K562 (cell line): ENCODE data around the gene PPA1. TPM values are rescaled to one million over a fixed set of nuclear protein-coding genes. Genes with fewer than 3 reads are reported as not detected.

Source experiments
- CBFA2T2 ChIP-seq: fragments of 450-650 bp; conservative IDR thresholded peaks from 2 replicates; pipeline ENCODE4 v1.6.1; 2017; ENCODE audit warnings: mild to moderate bottlenecking
- ERF ChIP-seq: fragments of 450-650 bp; formaldehyde crosslinking; IDR thresholded peaks from 2 replicates; pipeline ENCODE4 v1.4.0; 2020; ENCODE audit warnings: mild to moderate bottlenecking, mixed read lengths
- MBD1 ChIP-seq: fragments of 250-450 bp; sonication (Bioruptor Pico); IDR thresholded peaks from 2 replicates; pipeline ENCODE4 v1.8.0; 2022; ENCODE audit warnings: inconsistent platforms
- ZNF639 ChIP-seq, 2 experiments: fragments of 200-800 bp in 1 of 2; sonication (Bioruptor generic) in 1 of 2; sonication (generic) in 1 of 2; formaldehyde crosslinking in 1 of 2; IDR thresholded peaks in 1 of 2; conservative IDR thresholded peaks in 1 of 2; 2 replicates each; pipeline versions ENCODE4 v1.5.0 to v1.6.1; 2016 to 2020; ENCODE audit warnings: missing compliant biosample characterization in 1 of 2, missing genetic modification characterization in 1 of 2, missing genetic modification reagents in 1 of 2
- polyA plus RNA-seq, 8 experiments: library from polyadenylated mRNA; depleted of rRNA in 4 of 8; stranded (reverse) in 5 of 8; unstranded in 3 of 8; fragments of >200 nt; fragmentation: Nextera tagmentation in 2 of 8; fragmentation: Illumina TruSeq in 1 of 8; extraction: Ambion mirVana in 2 of 8; extraction: Trizol in 1 of 8; gene quantifications; 2 replicates each; pipeline versions ENCODE4 v1.2.1 to v1.2.3, GENCODE V29; 2011 to 2014; ENCODE audit warnings: inconsistent platforms in 1 of 8, missing spikeins in 1 of 8
- total RNA-seq, 7 experiments: library from RNA; depleted of rRNA in 6 of 7; stranded (reverse); fragments of >200 nt in 6 of 7; fragmentation: Illumina TruSeq in 2 of 7; extraction: Trizol in 2 of 7; gene quantifications; 2 replicates each; pipeline versions ENCODE4 v1.2.1 to v1.2.3, GENCODE V29; 2011 to 2021; ENCODE audit warnings: low replicate concordance in 1 of 7
- TF ChIP-seq, protein P1 (sequence below): IDR thresholded peaks from 2 replicates; pipeline ENCODE4 v1.6.1; 2012; ENCODE audit warnings: low read depth, low read length, improper control_type of control experiment, borderline replicate concordance

PPA1 gene
- total and polyA plus RNA-seq, 9 of the 15 experiments (the other 6 are each of a cell fraction or from before 2014, with no cell fraction given), result 301 to 635 (median 471) TPM

DNA sequence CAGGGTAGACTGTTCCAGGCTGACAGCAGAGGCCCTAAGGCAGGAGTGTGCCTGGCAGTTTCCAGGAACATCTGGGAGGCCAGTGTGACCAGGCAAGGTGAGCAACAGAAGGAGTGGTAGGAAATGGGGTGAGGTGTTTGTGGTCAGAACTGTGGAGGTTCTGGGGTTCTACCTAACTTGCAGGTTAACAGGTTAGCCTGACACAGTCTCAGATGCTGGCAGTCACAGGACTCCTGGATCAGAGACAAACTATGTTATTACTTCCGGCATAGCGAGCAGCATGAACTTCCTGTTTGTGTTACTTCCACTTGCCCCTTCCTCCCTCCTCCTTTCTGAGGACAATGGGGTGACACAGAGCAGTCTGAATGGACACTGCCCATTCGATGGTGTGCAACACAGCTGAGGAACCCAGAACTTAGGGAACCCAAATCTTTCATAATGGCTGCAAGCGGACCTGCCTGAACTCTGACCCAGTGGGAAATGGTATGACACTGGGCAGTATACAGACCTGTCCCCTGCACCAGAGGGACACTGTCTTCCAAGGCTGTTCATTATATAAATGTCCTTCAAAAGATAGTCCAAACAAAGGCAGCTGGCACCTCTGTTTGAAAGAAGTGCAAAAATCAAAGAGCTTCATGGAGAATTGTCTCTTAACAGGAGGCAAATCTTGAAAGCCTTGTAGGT is 59.0 kb downstream of the PPA1 start (continued):
- TF ChIP-seq, protein P1, sequence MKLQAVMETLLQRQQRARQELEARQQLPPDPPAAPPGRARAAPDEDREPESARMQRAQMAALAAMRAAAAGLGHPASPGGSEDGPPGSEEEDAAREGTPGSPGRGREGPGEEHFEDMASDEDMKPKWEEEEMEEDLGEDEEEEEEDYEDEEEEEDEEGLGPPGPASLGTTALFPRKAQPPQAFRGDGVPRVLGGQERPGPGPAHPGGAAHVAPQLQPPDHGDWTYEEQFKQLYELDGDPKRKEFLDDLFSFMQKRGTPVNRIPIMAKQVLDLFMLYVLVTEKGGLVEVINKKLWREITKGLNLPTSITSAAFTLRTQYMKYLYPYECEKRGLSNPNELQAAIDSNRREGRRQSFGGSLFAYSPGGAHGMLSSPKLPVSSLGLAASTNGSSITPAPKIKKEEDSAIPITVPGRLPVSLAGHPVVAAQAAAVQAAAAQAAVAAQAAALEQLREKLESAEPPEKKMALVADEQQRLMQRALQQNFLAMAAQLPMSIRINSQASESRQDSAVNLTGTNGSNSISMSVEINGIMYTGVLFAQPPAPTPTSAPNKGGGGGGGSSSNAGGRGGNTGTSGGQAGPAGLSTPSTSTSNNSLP, result no peak
- no peak for TF ChIP-seq CBFA2T2
- peak in 1 of 2 experiments; percentile 70; a peak in 2 of 4 replicates for TF ChIP-seq ZNF639 (CRISPR knock-in tag; conservative IDR thresholded peaks at IDR 0.05 in 1 of 2, IDR thresholded peaks at IDR 0.05 in 1 of 2)
- no peak for TF ChIP-seq ERF (CRISPR knock-in tag)
- TF ChIP-seq MBD1, result no peak
